ENCODE measurements around the gene ZC3H14. TPM values are rescaled to one million over a fixed set of nuclear protein-coding genes. Genes with fewer than 3 reads are reported as not detected.
"Not testable (repeated sequence)": the region's sequence is repeated elsewhere in the genome, so short reads cannot be mapped to it uniquely, and the experiment has no call there.

The ZC3H14 gene
- total RNA-seq, 1 donor from 2014 or later, result 59.6 TPM

DNA sequence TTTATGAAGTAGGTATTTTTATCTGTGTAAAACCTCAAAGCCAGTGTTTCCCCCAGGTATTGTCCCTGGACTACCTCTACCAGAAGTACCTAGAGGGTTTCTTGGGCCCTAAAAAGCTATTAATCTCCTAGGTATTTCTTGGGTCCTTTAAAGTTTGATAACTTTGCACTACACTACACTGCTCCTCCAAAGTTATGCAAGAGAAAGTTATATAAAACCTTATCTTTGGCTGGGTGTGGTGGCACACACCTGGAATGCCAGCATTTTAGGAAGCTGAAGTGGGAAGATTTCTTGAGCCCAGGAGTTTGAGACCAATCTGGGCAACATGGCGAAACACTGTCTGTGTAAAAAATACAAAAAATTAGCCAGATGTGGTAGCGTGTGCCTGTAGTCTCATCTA lies 42.9 kb upstream of the ZC3H14 start:
- H3K9me3 Mint-ChIP-seq (ENCODE audit: unreplicated experiment), result no peaks in the 10 kb centered on the region
- no peak overlapping the region for H3K27ac Mint-ChIP-seq (ENCODE audit: unreplicated experiment)
- H3K4me3 Mint-ChIP-seq (ENCODE audit: unreplicated experiment), result no peak overlapping the region
- H3K36me3 Mint-ChIP-seq (ENCODE audit: unreplicated experiment), result peaks cover 9% of the 10 kb centered on the region
- TF ChIP-seq, protein P1, sequence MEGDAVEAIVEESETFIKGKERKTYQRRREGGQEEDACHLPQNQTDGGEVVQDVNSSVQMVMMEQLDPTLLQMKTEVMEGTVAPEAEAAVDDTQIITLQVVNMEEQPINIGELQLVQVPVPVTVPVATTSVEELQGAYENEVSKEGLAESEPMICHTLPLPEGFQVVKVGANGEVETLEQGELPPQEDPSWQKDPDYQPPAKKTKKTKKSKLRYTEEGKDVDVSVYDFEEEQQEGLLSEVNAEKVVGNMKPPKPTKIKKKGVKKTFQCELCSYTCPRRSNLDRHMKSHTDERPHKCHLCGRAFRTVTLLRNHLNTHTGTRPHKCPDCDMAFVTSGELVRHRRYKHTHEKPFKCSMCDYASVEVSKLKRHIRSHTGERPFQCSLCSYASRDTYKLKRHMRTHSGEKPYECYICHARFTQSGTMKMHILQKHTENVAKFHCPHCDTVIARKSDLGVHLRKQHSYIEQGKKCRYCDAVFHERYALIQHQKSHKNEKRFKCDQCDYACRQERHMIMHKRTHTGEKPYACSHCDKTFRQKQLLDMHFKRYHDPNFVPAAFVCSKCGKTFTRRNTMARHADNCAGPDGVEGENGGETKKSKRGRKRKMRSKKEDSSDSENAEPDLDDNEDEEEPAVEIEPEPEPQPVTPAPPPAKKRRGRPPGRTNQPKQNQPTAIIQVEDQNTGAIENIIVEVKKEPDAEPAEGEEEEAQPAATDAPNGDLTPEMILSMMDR (IDR thresholded peaks at IDR 0.05; ENCODE audit: partially characterized antibody, unreplicated experiment), result no peak
- peaks cover 2% of the 10 kb centered on the region for H3K27me3 Mint-ChIP-seq (ENCODE audit: unreplicated experiment)
- peaks cover 4% of the 10 kb centered on the region for H3K4me1 Mint-ChIP-seq (ENCODE audit: low read depth, unreplicated experiment)
- no peak for DNase-seq

DNA sequence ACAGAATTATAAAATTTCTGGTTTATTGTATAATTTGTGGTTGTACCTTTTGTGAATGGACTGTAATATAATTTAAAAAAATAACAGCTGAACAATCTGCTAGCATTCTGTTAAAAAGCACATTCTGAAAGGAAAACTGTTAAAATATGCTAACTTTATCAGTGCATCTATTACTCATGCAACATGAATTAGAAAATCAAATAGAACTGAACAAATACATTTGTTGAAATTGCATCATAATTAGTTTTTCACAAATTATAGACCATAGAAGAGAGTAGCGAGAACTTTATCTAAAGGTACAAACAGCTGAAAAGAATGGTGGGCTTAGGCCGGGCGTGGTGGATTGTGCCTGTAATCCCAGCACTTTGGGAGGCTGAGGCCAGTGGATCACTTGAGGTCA lies 41.0 kb upstream of the ZC3H14 start:
- Mint-ChIP-seq H3K27ac (ENCODE audit: unreplicated experiment) (no peak overlapping the region), H3K9me3 (ENCODE audit: unreplicated experiment) (no peaks in the 10 kb centered on the region), H3K4me3 (ENCODE audit: unreplicated experiment) (no peak overlapping the region)

DNA sequence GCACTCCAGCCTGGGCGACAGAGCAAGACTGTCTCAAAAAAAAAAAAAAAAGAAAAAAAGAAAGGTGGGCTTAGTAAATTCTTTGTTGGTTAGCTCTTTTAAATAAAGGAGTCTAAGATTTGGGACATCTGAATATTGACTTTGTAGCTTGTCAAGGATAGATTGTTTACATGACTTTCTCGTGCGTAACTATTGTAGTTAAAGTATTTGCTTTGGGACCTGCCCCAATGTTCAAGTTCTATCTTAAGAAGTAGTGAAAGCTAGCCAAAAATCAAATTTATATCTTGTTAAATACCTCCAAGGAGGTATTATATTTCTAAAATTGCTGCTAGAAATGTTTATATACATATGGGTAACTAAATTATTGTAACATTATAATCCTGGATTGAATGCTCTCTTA lies 40.4 kb upstream of the ZC3H14 start:
- Mint-ChIP-seq H3K36me3 (ENCODE audit: unreplicated experiment) (peaks cover 9% of the 10 kb centered on the region), H3K9me3 (ENCODE audit: unreplicated experiment) (no peaks in the 10 kb centered on the region), H3K4me1 (ENCODE audit: low read depth, unreplicated experiment) (peaks cover 4% of the 10 kb centered on the region), H3K27ac (ENCODE audit: unreplicated experiment) (no peak overlapping the region), H3K4me3 (ENCODE audit: unreplicated experiment) (no peak overlapping the region), H3K27me3 (ENCODE audit: unreplicated experiment) (peaks cover 2% of the 10 kb centered on the region)
- DNase-seq, result no peak
- TF ChIP-seq, protein P1 (IDR thresholded peaks at IDR 0.05; ENCODE audit: partially characterized antibody, unreplicated experiment), result no peak

More for the DNA sequence above, 41.0 kb upstream of the ZC3H14 start:
- Mint-ChIP-seq H3K4me1 (ENCODE audit: low read depth, unreplicated experiment) (peaks cover 4% of the 10 kb centered on the region), H3K27me3 (ENCODE audit: unreplicated experiment) (peaks cover 2% of the 10 kb centered on the region), H3K36me3 (ENCODE audit: unreplicated experiment) (peaks cover 9% of the 10 kb centered on the region)
- TF ChIP-seq, protein P1 (IDR thresholded peaks at IDR 0.05; ENCODE audit: partially characterized antibody, unreplicated experiment), result no peak
- DNase-seq, result no peak

DNA sequence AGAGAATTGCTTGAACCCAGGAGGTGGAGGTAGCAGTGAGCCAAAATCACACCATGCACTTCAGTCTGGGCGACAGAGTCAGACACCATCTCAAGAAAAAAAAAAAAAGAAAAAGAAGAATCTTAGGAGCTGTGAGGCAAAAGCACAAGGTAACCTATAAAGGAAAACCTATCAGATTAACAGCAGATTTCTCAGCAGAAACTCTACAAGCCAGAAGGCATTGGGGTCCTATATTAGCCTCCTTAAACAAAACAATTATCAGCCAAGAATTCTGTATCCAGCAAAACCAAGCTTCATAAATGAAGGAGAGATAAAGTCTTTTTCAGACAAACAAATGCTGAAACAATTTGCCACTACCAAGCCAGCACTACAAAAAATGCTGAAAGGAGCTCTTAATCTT lies 32.9 kb upstream of the ZC3H14 start:
- H3K4me1 Mint-ChIP-seq (ENCODE audit: low read depth, unreplicated experiment); H3K27me3 Mint-ChIP-seq (ENCODE audit: unreplicated experiment); H3K4me3 Mint-ChIP-seq (ENCODE audit: unreplicated experiment); H3K9me3 Mint-ChIP-seq (ENCODE audit: unreplicated experiment); H3K27ac Mint-ChIP-seq (ENCODE audit: unreplicated experiment); DNase-seq: not testable (repeated sequence)
- H3K36me3 Mint-ChIP-seq (ENCODE audit: unreplicated experiment), result peaks cover 11% of the 10 kb centered on the region

DNA sequence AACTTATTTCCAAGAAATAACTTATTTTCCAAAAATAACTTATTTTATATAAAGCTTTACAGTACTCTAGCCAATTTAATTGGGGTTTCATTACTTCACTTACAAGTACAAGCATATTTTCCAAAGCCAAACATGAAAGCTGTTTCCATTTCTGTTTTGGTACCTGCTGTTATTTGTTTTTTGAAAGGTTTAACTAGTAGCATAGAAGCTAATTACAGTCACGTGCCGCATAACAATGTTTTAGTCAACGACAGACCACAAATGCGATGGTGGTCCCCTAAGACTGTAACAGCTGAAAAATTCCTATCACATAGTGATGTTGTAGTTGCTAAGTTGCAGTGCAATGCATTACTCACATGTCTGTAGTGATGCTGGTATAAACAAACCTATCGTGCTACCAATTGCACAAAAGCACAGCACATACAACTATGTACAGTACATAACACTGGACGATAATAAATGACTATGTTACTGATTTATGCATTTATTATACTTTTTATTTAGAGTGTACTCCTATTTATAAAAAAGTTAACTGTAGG lies 29.7 kb upstream of the ZC3H14 start:
- TF ChIP-seq, protein P1 (IDR thresholded peaks at IDR 0.05; ENCODE audit: partially characterized antibody, unreplicated experiment), result no peak
- Mint-ChIP-seq H3K36me3 (ENCODE audit: unreplicated experiment) (peaks cover 11% of the 10 kb centered on the region), H3K27me3 (ENCODE audit: unreplicated experiment) (peaks cover 1% of the 10 kb centered on the region), H3K27ac (ENCODE audit: unreplicated experiment) (no peak overlapping the region), H3K4me1 (ENCODE audit: low read depth, unreplicated experiment) (peaks cover 9% of the 10 kb centered on the region), H3K4me3 (ENCODE audit: unreplicated experiment) (no peak overlapping the region), H3K9me3 (ENCODE audit: unreplicated experiment) (peaks cover 3% of the 10 kb centered on the region)
- no peak for DNase-seq

All from glutamatergic neuron (in vitro differentiated cells).